ENCODE measurements around the gene SUGP2. TPM values are rescaled to one million over a fixed set of nuclear protein-coding genes. Genes with fewer than 3 reads are reported as not detected.
A peak's percentile ranks its signal among the peaks of the same experiment; 100 is the strongest.

Gene SUGP2
- total and polyA plus RNA-seq, 2 experiments from 2014 or later = 28.8 to 29.7 TPM

DNA sequence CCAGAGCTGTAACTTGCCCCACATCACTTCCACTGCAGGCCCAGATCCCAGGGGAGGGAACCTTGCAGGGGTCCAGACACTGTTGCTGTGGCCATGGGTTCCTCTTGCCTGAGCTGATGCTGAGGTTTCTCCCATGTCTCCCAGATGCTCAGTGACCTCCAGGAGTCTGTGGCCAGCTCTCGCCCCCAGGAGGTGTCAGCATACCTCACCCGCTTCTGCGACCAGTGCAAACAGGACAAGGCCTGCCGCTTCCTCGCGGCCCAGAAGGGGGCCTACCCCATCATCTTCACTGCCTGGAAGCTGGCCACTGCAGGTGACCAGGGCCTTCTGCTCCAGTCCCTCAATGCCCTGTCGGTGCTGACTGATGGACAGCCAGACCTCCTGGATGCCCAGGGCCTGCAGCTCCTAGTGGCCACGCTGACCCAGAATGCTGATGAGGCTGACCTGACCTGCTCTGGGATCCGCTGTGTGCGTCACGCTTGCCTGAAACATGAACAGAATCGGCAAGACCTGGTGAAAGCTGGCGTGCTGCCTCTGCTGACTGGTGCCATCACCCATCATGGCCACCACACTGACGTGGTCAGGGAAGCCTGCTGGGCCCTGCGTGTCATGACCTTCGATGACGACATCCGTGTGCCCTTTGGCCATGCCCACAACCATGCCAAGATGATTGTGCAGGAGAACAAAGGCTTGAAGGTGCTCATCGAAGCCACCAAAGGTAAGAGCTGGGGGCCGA is 18.3 kb upstream of the SUGP2 start:
- Histone ChIP-seq H3K27ac (no peak overlapping the region), H3F3A (ENCODE audit: insufficient read depth) (no peaks in the 10 kb centered on the region), H3K9me3 (ENCODE audit: low read depth) (no peaks in the 10 kb centered on the region), H3K4me2 (ENCODE audit: unreplicated experiment) (no peak overlapping the region), H3K27me3 (replicated peaks; ENCODE audit: insufficient read depth) (no peaks in the 10 kb centered on the region), H3K4me3 (no peak overlapping the region), H3K9me2 (ENCODE audit: insufficient read depth) (no peaks in the 10 kb centered on the region), H2AFZ (no peak overlapping the region), H3K79me2 (ENCODE audit: insufficient read depth) (no peaks in the 10 kb centered on the region), H4K20me1 (ENCODE audit: insufficient read depth) (no peaks in the 10 kb centered on the region), H3K36me3 (ENCODE audit: low read depth) (no peaks in the 10 kb centered on the region), H3K4me1 (ENCODE audit: insufficient read depth) (no peaks in the 10 kb centered on the region), H3K9ac (no peak overlapping the region)
- in situ Hi-C loops (cut with MboI) = no loop called here
- TF ChIP-seq EZH2phosphoT487 (IDR thresholded peaks at IDR 0.05; ENCODE audit: insufficient read depth, low read depth) = no peak
- TF ChIP-seq EZH2 (IDR thresholded peaks at IDR 0.05; ENCODE audit: insufficient read depth, poor library complexity, severe bottlenecking) = no peak
- 93 to 94% methylated on average over 17 to 20 of the region's 20 CpGs for WGBS, 2 experiments (ENCODE audit: low coverage in 1 of 2, low lambda C conversion rate in 2 of 2, missing lambda C conversion rate in 2 of 2)
- no peak for DNase-seq

- Histone ChIP-seq H3K9me3 (ENCODE audit: low read depth) (no peaks in the 10 kb centered on the region), H2AFZ (no peak overlapping the region), H3K9ac (no peak overlapping the region), H3K9me2 (ENCODE audit: insufficient read depth) (no peaks in the 10 kb centered on the region), H4K20me1 (ENCODE audit: insufficient read depth) (no peaks in the 10 kb centered on the region), H3K27me3 (replicated peaks; ENCODE audit: insufficient read depth) (no peaks in the 10 kb centered on the region), H3K4me1 (ENCODE audit: insufficient read depth) (no peaks in the 10 kb centered on the region), H3K4me3 (no peak overlapping the region), H3K4me2 (ENCODE audit: unreplicated experiment) (no peak overlapping the region), H3K79me2 (ENCODE audit: insufficient read depth) (no peaks in the 10 kb centered on the region), H3F3A (ENCODE audit: insufficient read depth) (no peaks in the 10 kb centered on the region), H3K27ac (no peak overlapping the region), H3K36me3 (ENCODE audit: low read depth) (no peaks in the 10 kb centered on the region)
- WGBS, 2 experiments (ENCODE audit: low coverage in 1 of 2, low lambda C conversion rate in 2 of 2, missing lambda C conversion rate in 2 of 2) = 96 to 98% methylated on average over 2 of the region's 2 CpGs
- TF ChIP-seq EZH2 (IDR thresholded peaks at IDR 0.05; ENCODE audit: insufficient read depth, poor library complexity, severe bottlenecking) (no peak), EZH2phosphoT487 (IDR thresholded peaks at IDR 0.05; ENCODE audit: insufficient read depth, low read depth) (no peak)
- in situ Hi-C loops (cut with MboI) = no loop called here
- no peak for DNase-seq
These were observed 17.4 kb upstream of the SUGP2 start for GRCh38 chr19:19050731-19051130.

DNA sequence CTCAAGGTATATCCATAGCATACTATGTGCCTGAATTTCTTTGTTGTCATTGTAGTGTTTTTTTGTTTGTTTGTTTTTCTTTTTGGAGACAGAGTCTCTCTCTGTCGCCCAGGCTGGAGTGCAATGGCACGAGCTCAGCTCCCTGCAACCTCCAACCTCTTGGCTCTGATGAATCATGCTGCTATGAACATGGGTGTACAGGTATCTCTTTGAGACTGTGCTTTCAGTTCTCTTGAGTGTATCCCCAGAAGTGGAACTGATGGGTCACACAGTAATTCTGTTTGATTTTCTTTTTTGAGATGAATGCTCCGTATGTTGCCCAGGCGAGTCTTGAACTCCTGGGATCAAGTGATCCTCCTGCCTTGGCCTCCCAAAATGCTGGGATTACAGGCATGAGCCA is 16.8 kb upstream of the SUGP2 start:
- no peaks in the 10 kb centered on the region for H4K20me1 ChIP-seq (ENCODE audit: insufficient read depth)
- no peaks in the 10 kb centered on the region for H3K9me3 ChIP-seq (ENCODE audit: low read depth)
- no peak overlapping the region for H2AFZ ChIP-seq
- H3K9me2 ChIP-seq (ENCODE audit: insufficient read depth) = no peaks in the 10 kb centered on the region
- in situ Hi-C loops (cut with MboI) = no loop called here
- H3K27ac ChIP-seq = no peak overlapping the region
- no peak overlapping the region for H3K4me3 ChIP-seq
- no peaks in the 10 kb centered on the region for H3K4me1 ChIP-seq (ENCODE audit: insufficient read depth)
- H3K27me3 ChIP-seq (replicated peaks; ENCODE audit: insufficient read depth) = no peaks in the 10 kb centered on the region
- TF ChIP-seq EZH2phosphoT487 (IDR thresholded peaks at IDR 0.05; ENCODE audit: insufficient read depth, low read depth) = no peak
- TF ChIP-seq EZH2 (IDR thresholded peaks at IDR 0.05; ENCODE audit: insufficient read depth, poor library complexity, severe bottlenecking) = no peak
- H3K9ac ChIP-seq = no peak overlapping the region
- H3K36me3 ChIP-seq (ENCODE audit: low read depth) = no peaks in the 10 kb centered on the region
- 94 to 95% methylated on average over 4 of the region's 4 CpGs for WGBS, 2 experiments (ENCODE audit: low coverage in 1 of 2, low lambda C conversion rate in 2 of 2, missing lambda C conversion rate in 2 of 2)
- H3K79me2 ChIP-seq (ENCODE audit: insufficient read depth) = no peaks in the 10 kb centered on the region
- DNase-seq = no peak
- H3F3A ChIP-seq (ENCODE audit: insufficient read depth) = no peaks in the 10 kb centered on the region
- no peak overlapping the region for H3K4me2 ChIP-seq (ENCODE audit: unreplicated experiment)

DNA sequence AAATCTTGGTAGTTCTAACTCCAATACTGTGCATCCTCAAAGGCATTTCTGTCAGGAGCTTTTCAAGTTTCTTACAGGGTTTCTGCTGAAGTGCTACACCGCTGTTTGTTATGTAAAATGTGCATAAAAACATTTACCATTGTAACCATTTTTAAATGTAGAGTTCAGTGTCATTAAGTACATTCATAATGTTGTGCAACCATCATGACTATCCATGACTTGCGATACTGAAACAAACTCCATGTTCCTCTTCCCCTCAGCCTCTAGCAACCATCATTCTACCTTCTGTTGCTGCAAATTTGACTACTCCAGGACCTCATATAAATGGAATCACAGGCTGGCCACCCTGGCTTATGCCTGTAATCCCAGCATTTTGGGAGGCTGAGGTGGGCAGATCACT is 16.1 kb upstream of the SUGP2 start:
- Histone ChIP-seq H3K9ac (no peak overlapping the region), H3K27ac (no peak overlapping the region), H2AFZ (no peak overlapping the region), H3K4me2 (ENCODE audit: unreplicated experiment) (no peak overlapping the region), H3K9me2 (ENCODE audit: insufficient read depth) (no peaks in the 10 kb centered on the region), H3K4me1 (ENCODE audit: insufficient read depth) (no peaks in the 10 kb centered on the region), H4K20me1 (ENCODE audit: insufficient read depth) (no peaks in the 10 kb centered on the region), H3K36me3 (ENCODE audit: low read depth) (no peaks in the 10 kb centered on the region), H3K4me3 (no peak overlapping the region), H3K27me3 (replicated peaks; ENCODE audit: insufficient read depth) (no peaks in the 10 kb centered on the region), H3K9me3 (ENCODE audit: low read depth) (no peaks in the 10 kb centered on the region), H3F3A (ENCODE audit: insufficient read depth) (no peaks in the 10 kb centered on the region), H3K79me2 (ENCODE audit: insufficient read depth) (no peaks in the 10 kb centered on the region)
- in situ Hi-C loops (cut with MboI) = no loop called here
- TF ChIP-seq EZH2phosphoT487 (IDR thresholded peaks at IDR 0.05; ENCODE audit: insufficient read depth, low read depth) = no peak
- TF ChIP-seq EZH2 (IDR thresholded peaks at IDR 0.05; ENCODE audit: insufficient read depth, poor library complexity, severe bottlenecking) = no peak
- WGBS, 2 experiments (ENCODE audit: low coverage in 1 of 2, low lambda C conversion rate in 2 of 2, missing lambda C conversion rate in 2 of 2) = 100% methylated on average over 2 of the region's 2 CpGs
- DNase-seq = peak; percentile 18

Data from GM23248 (cell line).